GM13976 (cell line): Measurements from ENCODE around the gene CARD19.
"Not testable (repeated sequence)": the region's sequence is repeated elsewhere in the genome, so short reads cannot be mapped to it uniquely, and the experiment has no call there.

Source experiments
- DNase-seq: peaks from one replicate; pipeline ENCODE4 v3.0.0; 2012; ENCODE audit warnings: low spot score
- in situ Hi-C: fragments of 300-500 bp; cut with MboI; formaldehyde crosslinking; loops from one replicate; pipeline ENCODE4 v1.12.0; 2022; ENCODE audit warnings: low sequenced_read_pairs, mixed read lengths, inconsistent platforms; ENCODE audit not compliant: unreplicated experiment
- TF ChIP-seq, protein P1 (sequence below): IDR thresholded peaks from 2 replicates; pipeline ENCODE4 v1.5.1; 2012; ENCODE audit warnings: borderline replicate concordance, mild to moderate bottlenecking; ENCODE audit not compliant: insufficient read depth; ENCODE audit errors: extremely low read depth, missing control alignments, control extremely low read depth

The CARD19 gene

DNA sequence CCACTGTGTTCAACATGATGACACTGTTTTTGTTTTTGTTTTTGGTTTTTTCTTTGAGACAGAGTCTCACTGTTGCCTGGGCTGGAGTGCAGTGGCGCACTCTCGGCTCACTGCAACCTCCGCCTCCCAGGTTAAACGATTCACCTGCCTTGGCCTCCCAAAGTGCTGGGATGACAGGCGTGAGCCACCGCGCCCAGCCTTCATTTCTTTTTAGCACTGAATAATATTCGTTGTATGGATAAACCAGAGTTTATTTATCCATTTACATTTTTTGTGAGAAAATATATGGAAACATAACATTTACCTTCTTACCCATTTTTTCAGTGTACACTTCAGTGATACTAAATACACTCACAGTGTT is 4.2 kb downstream of the CARD19 start:
- TF ChIP-seq, protein P1, sequence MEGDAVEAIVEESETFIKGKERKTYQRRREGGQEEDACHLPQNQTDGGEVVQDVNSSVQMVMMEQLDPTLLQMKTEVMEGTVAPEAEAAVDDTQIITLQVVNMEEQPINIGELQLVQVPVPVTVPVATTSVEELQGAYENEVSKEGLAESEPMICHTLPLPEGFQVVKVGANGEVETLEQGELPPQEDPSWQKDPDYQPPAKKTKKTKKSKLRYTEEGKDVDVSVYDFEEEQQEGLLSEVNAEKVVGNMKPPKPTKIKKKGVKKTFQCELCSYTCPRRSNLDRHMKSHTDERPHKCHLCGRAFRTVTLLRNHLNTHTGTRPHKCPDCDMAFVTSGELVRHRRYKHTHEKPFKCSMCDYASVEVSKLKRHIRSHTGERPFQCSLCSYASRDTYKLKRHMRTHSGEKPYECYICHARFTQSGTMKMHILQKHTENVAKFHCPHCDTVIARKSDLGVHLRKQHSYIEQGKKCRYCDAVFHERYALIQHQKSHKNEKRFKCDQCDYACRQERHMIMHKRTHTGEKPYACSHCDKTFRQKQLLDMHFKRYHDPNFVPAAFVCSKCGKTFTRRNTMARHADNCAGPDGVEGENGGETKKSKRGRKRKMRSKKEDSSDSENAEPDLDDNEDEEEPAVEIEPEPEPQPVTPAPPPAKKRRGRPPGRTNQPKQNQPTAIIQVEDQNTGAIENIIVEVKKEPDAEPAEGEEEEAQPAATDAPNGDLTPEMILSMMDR = no peak
- in situ Hi-C loops = no loop called here
- DNase-seq = no peak

DNA sequence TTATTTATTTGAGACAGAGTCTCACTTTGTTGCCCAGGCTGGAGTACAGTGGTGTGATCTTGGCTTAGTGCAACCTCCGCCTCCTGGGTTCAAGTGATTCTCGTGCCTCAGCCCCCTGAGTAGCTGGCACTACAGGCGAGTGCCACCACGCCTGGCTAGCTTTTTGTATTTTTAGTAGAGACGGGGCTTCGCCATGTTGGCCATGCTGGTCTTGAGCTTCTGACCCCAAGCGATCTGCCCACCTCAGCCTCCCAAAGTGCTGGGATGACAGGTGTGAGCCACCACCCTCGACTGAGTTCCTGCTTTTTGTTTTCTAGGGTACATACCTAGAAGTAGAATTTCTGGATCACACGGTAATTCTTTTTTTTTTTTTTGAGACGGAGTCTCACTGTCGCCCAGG is 5.1 kb downstream of the CARD19 start:
- in situ Hi-C loops, DNase-seq: not testable (repeated sequence)

DNA sequence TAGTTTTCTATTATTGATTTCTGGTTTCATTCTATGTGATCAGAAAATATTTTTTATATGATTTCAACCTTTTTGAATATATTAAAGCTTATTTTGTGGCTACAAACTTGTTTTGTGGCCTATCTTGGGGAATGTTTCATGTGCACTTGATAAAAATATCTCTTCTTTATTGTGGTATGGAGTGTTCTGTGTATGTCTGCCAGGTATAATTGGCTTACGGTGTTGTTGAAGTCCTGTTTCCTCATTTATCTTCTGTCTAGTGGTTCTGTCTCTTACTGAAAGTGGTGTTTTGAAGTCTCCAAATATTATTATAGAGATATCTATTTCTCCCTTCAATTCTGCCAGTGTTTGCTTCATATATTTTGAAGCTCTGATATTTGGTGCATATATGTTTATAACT is 9.6 kb downstream of the CARD19 start:
- in situ Hi-C loops = no loop called here
- no peak for DNase-seq
- TF ChIP-seq, protein P1 = no peak

GRCh38 chr9:93107151-93107824 is 11.3 kb downstream of the CARD19 start:
- in situ Hi-C loops = no loop called here

GRCh38 chr9:93107825-93108161 is 11.8 kb downstream of the CARD19 start:
- DNase-seq = no peak
- in situ Hi-C loops = no loop called here
- TF ChIP-seq, protein P1 = no peak

More at GRCh38 chr9:93107151-93107824, 11.3 kb downstream of the CARD19 start:
- no peak for DNase-seq
- TF ChIP-seq, protein P1 = no peak

GRCh38 chr9:93108291-93109041 is 12.4 kb downstream of the CARD19 start:
- TF ChIP-seq, protein P1 = no peak
- DNase-seq = no peak
- in situ Hi-C loops = no loop called here

- DNase-seq = no peak
- TF ChIP-seq, protein P1 = no peak
- in situ Hi-C loops = no loop called here
Measured at GRCh38 chr9:93110311-93110855, 14.4 kb downstream of the CARD19 start.
